ENCODE data around the gene PDILT.

GRCh38 chr16:20383106-20384029, 21.2 kb downstream of the PDILT start:
- TF ChIP-seq CTCF (IDR thresholded peaks at IDR 0.05 in 4 of 5, conservative IDR thresholded peaks at IDR 0.05 in 1 of 5) (peak in 4 of 5 experiments; percentile 27 to 62 (median 50)), POLR2A (IDR thresholded peaks at IDR 0.05) (no peak)

Measured in gastrocnemius medialis (tissue), 4 donors.